ENCODE data around the gene NUP88.

The NUP88 gene

DNA sequence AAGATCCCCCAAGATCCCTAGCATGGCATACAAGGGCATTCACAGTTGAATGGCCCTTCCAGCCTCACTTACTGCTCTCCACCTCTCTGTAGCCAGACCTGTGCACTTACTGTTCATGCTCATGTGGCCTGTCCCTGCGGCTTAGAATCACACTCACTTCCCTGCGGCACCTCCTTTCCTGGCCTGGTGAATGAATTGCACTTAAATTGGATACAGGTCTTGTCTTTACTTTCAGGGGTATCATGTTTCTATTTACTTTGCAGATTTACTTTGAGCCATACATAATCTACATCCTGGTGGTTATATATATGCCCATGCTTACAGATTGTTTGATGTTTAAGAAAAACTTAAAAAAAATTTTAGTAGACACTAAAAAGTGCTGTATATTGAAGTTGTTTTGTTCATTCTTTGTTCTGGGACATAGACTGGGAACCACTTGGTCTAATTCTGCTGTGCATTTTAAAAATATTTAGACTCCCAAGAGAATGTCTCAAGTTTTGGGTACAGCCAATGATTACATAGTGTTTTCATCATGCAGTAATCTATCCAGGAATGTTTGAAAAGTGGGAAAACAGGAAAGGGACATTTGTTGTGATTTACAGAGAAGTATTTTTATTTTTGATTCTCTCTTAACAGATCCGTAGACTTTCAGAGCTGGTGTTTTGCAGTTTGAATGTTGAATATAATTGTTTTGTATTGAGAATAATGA lies 63.9 kb downstream of the NUP88 start:
- TF ChIP-seq POLR2AphosphoS5 (IDR thresholded peaks at IDR 0.05; ENCODE audit: low read depth, low read length) (no peak), FOXP2 (optimal IDR thresholded peaks at IDR 0.05; ENCODE audit: borderline replicate concordance, extremely low read depth, extremely low read length, insufficient read depth) (no peak), SIN3A (IDR thresholded peaks at IDR 0.05; ENCODE audit: borderline replicate concordance, insufficient read depth, low read length) (no peak), TAF1 (IDR thresholded peaks at IDR 0.05; ENCODE audit: borderline replicate concordance, insufficient read depth, low read length) (no peak)
- TF ChIP-seq, protein P1, sequence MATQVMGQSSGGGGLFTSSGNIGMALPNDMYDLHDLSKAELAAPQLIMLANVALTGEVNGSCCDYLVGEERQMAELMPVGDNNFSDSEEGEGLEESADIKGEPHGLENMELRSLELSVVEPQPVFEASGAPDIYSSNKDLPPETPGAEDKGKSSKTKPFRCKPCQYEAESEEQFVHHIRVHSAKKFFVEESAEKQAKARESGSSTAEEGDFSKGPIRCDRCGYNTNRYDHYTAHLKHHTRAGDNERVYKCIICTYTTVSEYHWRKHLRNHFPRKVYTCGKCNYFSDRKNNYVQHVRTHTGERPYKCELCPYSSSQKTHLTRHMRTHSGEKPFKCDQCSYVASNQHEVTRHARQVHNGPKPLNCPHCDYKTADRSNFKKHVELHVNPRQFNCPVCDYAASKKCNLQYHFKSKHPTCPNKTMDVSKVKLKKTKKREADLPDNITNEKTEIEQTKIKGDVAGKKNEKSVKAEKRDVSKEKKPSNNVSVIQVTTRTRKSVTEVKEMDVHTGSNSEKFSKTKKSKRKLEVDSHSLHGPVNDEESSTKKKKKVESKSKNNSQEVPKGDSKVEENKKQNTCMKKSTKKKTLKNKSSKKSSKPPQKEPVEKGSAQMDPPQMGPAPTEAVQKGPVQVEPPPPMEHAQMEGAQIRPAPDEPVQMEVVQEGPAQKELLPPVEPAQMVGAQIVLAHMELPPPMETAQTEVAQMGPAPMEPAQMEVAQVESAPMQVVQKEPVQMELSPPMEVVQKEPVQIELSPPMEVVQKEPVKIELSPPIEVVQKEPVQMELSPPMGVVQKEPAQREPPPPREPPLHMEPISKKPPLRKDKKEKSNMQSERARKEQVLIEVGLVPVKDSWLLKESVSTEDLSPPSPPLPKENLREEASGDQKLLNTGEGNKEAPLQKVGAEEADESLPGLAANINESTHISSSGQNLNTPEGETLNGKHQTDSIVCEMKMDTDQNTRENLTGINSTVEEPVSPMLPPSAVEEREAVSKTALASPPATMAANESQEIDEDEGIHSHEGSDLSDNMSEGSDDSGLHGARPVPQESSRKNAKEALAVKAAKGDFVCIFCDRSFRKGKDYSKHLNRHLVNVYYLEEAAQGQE (IDR thresholded peaks at IDR 0.05; ENCODE audit: insufficient read depth in 1 of 2, low read depth in 2 of 2, low read length in 2 of 2): no peak

DNA sequence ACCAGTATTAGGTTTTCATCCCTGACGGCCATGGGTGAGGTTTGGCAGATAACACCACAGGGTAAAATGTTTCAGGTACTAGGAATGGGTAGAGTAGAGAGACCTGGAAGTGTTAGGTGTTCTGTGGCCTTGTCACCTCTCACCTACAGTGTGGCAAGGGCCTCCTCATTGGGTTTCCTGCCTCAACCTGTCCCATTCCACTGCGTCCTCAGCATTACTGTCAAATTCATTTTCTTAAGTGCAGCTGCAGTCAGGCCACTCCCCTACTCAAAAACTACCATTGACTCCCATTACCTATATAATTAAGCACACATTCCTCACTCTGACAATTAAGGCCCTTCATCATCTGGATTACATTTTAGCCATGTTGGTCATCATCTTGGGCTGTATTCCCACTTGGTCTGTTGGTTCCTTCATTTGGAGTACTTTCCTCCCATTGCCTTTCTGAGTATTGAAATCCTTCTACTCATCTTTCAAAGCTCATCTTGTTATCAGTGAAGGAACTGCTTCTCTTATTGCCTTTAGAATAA lies 64.5 kb downstream of the NUP88 start:
- TF ChIP-seq SIN3A (IDR thresholded peaks at IDR 0.05; ENCODE audit: borderline replicate concordance, insufficient read depth, low read length): no peak
- no peak for TF ChIP-seq TAF1 (IDR thresholded peaks at IDR 0.05; ENCODE audit: borderline replicate concordance, insufficient read depth, low read length)
- TF ChIP-seq POLR2AphosphoS5 (IDR thresholded peaks at IDR 0.05; ENCODE audit: low read depth, low read length): no peak
- TF ChIP-seq, protein P1 (IDR thresholded peaks at IDR 0.05; ENCODE audit: insufficient read depth in 1 of 2, low read depth in 2 of 2, low read length in 2 of 2): no peak
- no peak for TF ChIP-seq FOXP2 (optimal IDR thresholded peaks at IDR 0.05; ENCODE audit: borderline replicate concordance, extremely low read depth, extremely low read length, insufficient read depth)

DNA sequence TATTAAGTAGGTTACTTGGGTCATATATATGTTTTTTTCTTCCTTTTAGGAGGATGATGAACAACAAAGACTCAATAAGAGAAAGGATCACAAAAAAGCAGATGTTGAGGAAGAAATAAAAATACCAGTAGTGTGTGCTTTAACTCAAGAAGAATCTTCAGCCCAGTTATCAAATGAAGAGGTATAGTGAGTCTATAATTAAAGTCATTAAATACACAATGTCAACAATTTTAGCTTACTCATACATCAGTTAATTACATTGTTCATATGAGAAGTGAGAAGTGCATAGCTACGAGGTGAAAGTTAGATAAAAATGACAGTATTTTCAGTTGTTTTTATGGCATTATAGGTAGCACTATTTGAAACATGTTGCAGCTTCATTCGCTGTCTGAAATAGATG lies 65.2 kb downstream of the NUP88 start:
- no peak for TF ChIP-seq SIN3A (IDR thresholded peaks at IDR 0.05; ENCODE audit: borderline replicate concordance, insufficient read depth, low read length)

DNA sequence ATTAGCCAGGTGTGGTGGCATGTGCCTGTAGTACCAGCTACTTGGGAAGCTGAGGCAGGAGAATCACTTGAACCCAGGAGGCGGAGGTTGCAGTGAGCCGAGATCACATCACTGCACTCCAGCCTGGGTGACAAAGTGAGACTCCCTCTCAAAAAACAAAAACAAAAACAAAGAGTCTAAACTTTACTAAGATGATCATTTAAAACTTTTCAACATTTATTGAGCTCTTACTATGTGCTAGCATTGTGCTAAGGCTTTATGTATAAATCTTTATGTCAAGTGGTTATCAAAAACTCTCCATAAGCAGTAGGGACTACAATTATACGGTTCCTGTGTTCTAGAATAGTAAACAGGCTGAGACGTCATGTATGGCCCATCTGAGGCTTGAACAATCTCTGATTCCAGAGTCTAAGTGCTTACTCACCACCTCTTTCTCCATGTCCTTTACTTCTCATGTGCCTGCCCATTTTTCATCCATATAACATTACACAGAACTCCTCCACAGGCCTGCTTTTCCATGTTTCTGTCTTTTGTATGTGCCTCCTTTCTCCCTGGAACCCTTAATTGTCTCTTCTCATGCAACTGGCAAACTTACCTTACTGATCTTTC lies 66.7 kb downstream of the NUP88 start:
- no peak for TF ChIP-seq SIN3A (IDR thresholded peaks at IDR 0.05; ENCODE audit: borderline replicate concordance, insufficient read depth, low read length)
- TF ChIP-seq TAF1 (IDR thresholded peaks at IDR 0.05; ENCODE audit: borderline replicate concordance, insufficient read depth, low read length): no peak
- TF ChIP-seq POLR2AphosphoS5 (IDR thresholded peaks at IDR 0.05; ENCODE audit: low read depth, low read length): no peak
- TF ChIP-seq FOXP2 (optimal IDR thresholded peaks at IDR 0.05; ENCODE audit: borderline replicate concordance, extremely low read depth, extremely low read length, insufficient read depth): no peak
- TF ChIP-seq, protein P1 (IDR thresholded peaks at IDR 0.05; ENCODE audit: insufficient read depth in 1 of 2, low read depth in 2 of 2, low read length in 2 of 2): no peak

DNA sequence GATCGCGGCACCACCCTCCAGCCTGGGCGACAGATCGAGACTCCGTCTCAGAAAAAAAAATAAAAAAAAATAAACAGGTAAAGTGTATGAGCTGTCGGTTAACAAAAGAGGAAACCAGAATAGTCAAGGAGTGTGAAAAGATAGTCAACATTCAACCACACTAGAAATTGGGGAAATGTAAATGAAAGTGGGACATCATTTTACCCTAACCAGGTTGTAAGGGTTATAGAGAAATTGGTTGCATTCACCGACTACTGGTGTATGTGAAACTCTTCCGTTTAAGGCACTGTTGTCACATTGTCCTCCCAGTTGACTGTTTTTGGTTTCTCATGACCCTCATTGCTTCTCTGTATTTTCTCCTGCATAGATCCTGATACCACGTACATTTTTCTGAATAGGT lies 74.5 kb downstream of the NUP88 start:
- no peak for TF ChIP-seq FOXP2 (optimal IDR thresholded peaks at IDR 0.05; ENCODE audit: borderline replicate concordance, extremely low read depth, extremely low read length, insufficient read depth)
- no peak for TF ChIP-seq TAF1 (IDR thresholded peaks at IDR 0.05; ENCODE audit: borderline replicate concordance, insufficient read depth, low read length)
- no peak for TF ChIP-seq POLR2AphosphoS5 (IDR thresholded peaks at IDR 0.05; ENCODE audit: low read depth, low read length)
- TF ChIP-seq, protein P1 (IDR thresholded peaks at IDR 0.05; ENCODE audit: insufficient read depth in 1 of 2, low read depth in 2 of 2, low read length in 2 of 2): no peak
- no peak for TF ChIP-seq SIN3A (IDR thresholded peaks at IDR 0.05; ENCODE audit: borderline replicate concordance, insufficient read depth, low read length)

Measured in PFSK-1 (cell line).